Measurements from ENCODE around the gene PPFIA3.

GRCh38 chr19:49086296-49086695, 33.0 kb upstream of the PPFIA3 start:
- TF ChIP-seq CTCF (IDR thresholded peaks at IDR 0.05) (no peak), EP300 (IDR thresholded peaks at IDR 0.05) (no peak), POLR2A (IDR thresholded peaks at IDR 0.05) (no peak)
